K562 (cell line): ENCODE results near the gene RERE. TPM values are rescaled to one million over a fixed set of nuclear protein-coding genes. Genes with fewer than 3 reads are reported as not detected.

Experiments used
- ATAC-seq: fragments of 200-7000 bp; cut with Tn5 transposase; 3 replicates; pipeline ENCODE4 v1.9.1; 2020; ENCODE audit warnings: moderate library complexity
- BruUV-seq: library from RNA; stranded (reverse); fragments of 400-500 nt; replicated peaks from 2 replicates; lab custom pipeline; 2021; lab: Mats Ljungman, UMichigan
- CTCF ChIA-PET: fragments of 300-600 bp; formaldehyde crosslinking; extraction: SDS; loops from one replicate; lab custom pipeline; 2021; ENCODE audit warnings: low intra/inter-chr PET ratio; lab: Yijun Ruan, JAX
- POLR2A ChIA-PET: fragments of 300-600, 350-650 bp; sonication (Branson Sonifier 250); formaldehyde crosslinking; extraction: SDS; loops from one replicate; lab custom pipeline; 2021; ENCODE audit warnings: antibody characterized with exemption, inconsistent platforms; lab: Yijun Ruan, JAX
- DNase-seq, 4 experiments: peaks; one replicate each; pipeline versions ENCODE4 v3.0.0 to v3.0.0-alpha.2; 2011 to 2018; ENCODE audit warnings: low spot score in 3 of 4, mixed read lengths in 3 of 4; ENCODE audit errors: extremely low read depth in 1 of 4
- FAIRE-seq: peaks from 2 replicates; lab custom pipeline; 2011; peaks lifted over from hg19 to GRCh38; lab: Jason Lieb, UNC
- H2AFZ ChIP-seq: 2 replicates; pipeline ENCODE4 v1.6.0; 2011; ENCODE audit warnings: low read depth, low read length, control low read depth, inconsistent platforms
- H3K27ac ChIP-seq: fragments of 200-600 bp; 3 replicates; pipeline ENCODE4 v1.8.0; 2011; ENCODE audit warnings: low read depth, mild to moderate bottlenecking, control low read depth, inconsistent platforms, low read length, moderate library complexity, mixed read lengths; ENCODE audit errors: extremely low read depth
- H3K27me3 ChIP-seq, 2 experiments: fragments of 300-600 bp in 1 of 2; 2 replicates in 1 of 2; 3 replicates in 1 of 2; pipeline versions ENCODE4 v1.6.0 to v1.8.0; 2011; ENCODE audit warnings: inconsistent platforms in 2 of 2, low read length in 2 of 2, mild to moderate bottlenecking in 1 of 2, mixed read lengths in 1 of 2, moderate library complexity in 1 of 2; ENCODE audit not compliant: control insufficient read depth in 2 of 2, insufficient read depth in 2 of 2
- H3K36me3 ChIP-seq: fragments of 300-600 bp; 3 replicates; pipeline ENCODE4 v1.8.0; 2011; ENCODE audit warnings: mild to moderate bottlenecking, low read length, inconsistent platforms; ENCODE audit not compliant: control insufficient read depth, insufficient read depth
- H3K4me1 ChIP-seq, 2 experiments: fragments of 200-600 bp in 1 of 2; replicated peaks in 1 of 2; 2 replicates in 1 of 2; 3 replicates in 1 of 2; pipeline versions ENCODE4 v1.5.1 to v1.8.0; 2011; ENCODE audit warnings: inconsistent platforms in 2 of 2, low read length in 2 of 2, mild to moderate bottlenecking in 1 of 2, mixed read lengths in 1 of 2, moderate library complexity in 1 of 2; ENCODE audit not compliant: control insufficient read depth in 2 of 2, insufficient read depth in 2 of 2
- H3K4me2 ChIP-seq: 2 replicates; pipeline ENCODE4 v1.6.1; 2011; ENCODE audit warnings: low read length, control low read depth, inconsistent platforms, mixed read lengths; ENCODE audit not compliant: insufficient read depth
- H3K4me3 ChIP-seq: fragments of 200-600 bp; sonication (generic), shearing (Covaris generic); 2 replicates; pipeline ENCODE4 v1.5.1; 2016; ENCODE audit warnings: control low read depth, inconsistent platforms
- H3K79me2 ChIP-seq: fragments of 200-600 bp; 3 replicates; pipeline ENCODE4 v1.8.0; 2011; ENCODE audit warnings: low read length, inconsistent platforms; ENCODE audit not compliant: control insufficient read depth, insufficient read depth
- H3K9ac ChIP-seq, 2 experiments: 2 replicates each; pipeline versions ENCODE4 v1.6.0 to v1.6.1; 2011; ENCODE audit warnings: low read depth in 2 of 2, low read length in 2 of 2, control low read depth in 1 of 2, inconsistent platforms in 1 of 2, mild to moderate bottlenecking in 1 of 2, mixed read lengths in 1 of 2; ENCODE audit not compliant: insufficient read depth in 1 of 2
- H3K9me1 ChIP-seq: one replicate; pipeline ENCODE4 v1.6.0; 2011; ENCODE audit warnings: inconsistent platforms, mild to moderate bottlenecking, low read length, moderate library complexity; ENCODE audit not compliant: control insufficient read depth, insufficient read depth
- H3K9me3 ChIP-seq: replicated peaks from 2 replicates; pipeline ENCODE4 v1.5.1; 2011; ENCODE audit warnings: low read depth, low read length, inconsistent platforms; ENCODE audit not compliant: control insufficient read depth, insufficient read depth
- H4K20me1 ChIP-seq: replicated peaks from 2 replicates; pipeline ENCODE4 v1.6.1; 2011; ENCODE audit warnings: low read length, inconsistent platforms, mixed read lengths; ENCODE audit not compliant: control insufficient read depth, insufficient read depth
- CHAMP1 ChIP-seq: fragments of 450-650 bp; IDR thresholded peaks from 2 replicates; pipeline ENCODE4 v1.6.1; 2016; ENCODE audit warnings: mild to moderate bottlenecking
- CREBBP ChIP-seq: IDR thresholded peaks from one replicate; pipeline ENCODE4 v1.6.1; 2012; ENCODE audit warnings: low read depth, mild to moderate bottlenecking, control low read depth, inconsistent platforms, low read length
- ELK3 ChIP-seq: fragments of 450-650 bp; formaldehyde crosslinking; IDR thresholded peaks from 2 replicates; pipeline ENCODE4 v1.4.0; 2020; ENCODE audit warnings: mild to moderate bottlenecking
- HDAC3 ChIP-seq: fragments of 450-650 bp; IDR thresholded peaks from 2 replicates; pipeline ENCODE4 v1.6.1; 2018; ENCODE audit warnings: borderline replicate concordance, mild to moderate bottlenecking, moderate library complexity; ENCODE audit not compliant: partially characterized antibody
- HNRNPH1 ChIP-seq: fragments of 200-400 bp; formaldehyde crosslinking; optimal IDR thresholded peaks from 2 replicates; pipeline ENCODE3; 2017; ENCODE audit warnings: low read depth, mild to moderate bottlenecking, low read length, moderate library complexity
- HNRNPUL1 ChIP-seq: fragments of 200-400 bp; formaldehyde crosslinking; IDR thresholded peaks from 2 replicates; pipeline ENCODE4 v1.6.1; 2017; ENCODE audit warnings: low read length
- MIER1 ChIP-seq: fragments of 450-650 bp; IDR thresholded peaks from 2 replicates; pipeline ENCODE4 v1.6.1; 2016; ENCODE audit warnings: antibody characterized with exemption, mild to moderate bottlenecking, low read depth
- NFE2L1 ChIP-seq: fragments of 450-650 bp; IDR thresholded peaks from 2 replicates; pipeline ENCODE4 v1.6.1; 2016; ENCODE audit warnings: missing genetic modification characterization, low read depth, mild to moderate bottlenecking, missing compliant biosample characterization, moderate library complexity, borderline replicate concordance
- PYGO2 ChIP-seq: fragments of 450-650 bp; IDR thresholded peaks from 2 replicates; pipeline ENCODE4 v1.6.1; 2016; ENCODE audit warnings: mild to moderate bottlenecking, missing genetic modification characterization, moderate library complexity, missing compliant biosample characterization
- SIRT6 ChIP-seq: IDR thresholded peaks from one replicate; pipeline ENCODE4 v1.6.1; 2012; ENCODE audit warnings: low read depth, mild to moderate bottlenecking, control low read depth, inconsistent platforms, low read length, moderate library complexity
- SP1 ChIP-seq: sonication (generic); formaldehyde crosslinking; IDR thresholded peaks from 2 replicates; pipeline ENCODE4 v1.8.1; 2022; ENCODE audit warnings: mild to moderate bottlenecking, missing genetic modification reagents
- TEAD4 ChIP-seq, 2 experiments: sonication (generic) in 1 of 2; formaldehyde crosslinking in 1 of 2; IDR thresholded peaks; 2 replicates each; pipeline versions ENCODE4 v1.6.1 to v1.8.0; 2012 to 2022; ENCODE audit warnings: borderline replicate concordance in 1 of 2, inconsistent platforms in 1 of 2, low read length in 1 of 2, mild to moderate bottlenecking in 1 of 2, missing genetic modification reagents in 1 of 2
- ZFX ChIP-seq: sonication (generic); formaldehyde crosslinking; IDR thresholded peaks from 2 replicates; pipeline ENCODE4 v1.8.0; 2022; ENCODE audit warnings: mild to moderate bottlenecking, missing genetic modification reagents, moderate library complexity
- ZNF197 ChIP-seq: fragments of 200-800 bp; sonication (Bioruptor generic); IDR thresholded peaks from 2 replicates; pipeline ENCODE4 v1.6.1; 2016; ENCODE audit warnings: low read depth, missing genetic modification characterization, missing compliant biosample characterization
- ZNF24 ChIP-seq: fragments of 450-650 bp; IDR thresholded peaks from 2 replicates; pipeline ENCODE4 v1.6.1; 2016
- ZNF780A ChIP-seq: fragments of 250-450 bp; sonication (Bioruptor Pico); IDR thresholded peaks from 2 replicates; pipeline ENCODE4 v1.5.0; 2021; ENCODE audit warnings: mild to moderate bottlenecking
- in situ Hi-C: fragments of 300-500 bp; cut with MboI; formaldehyde crosslinking; loops from 4 replicates; pipeline ENCODE4 v1.15.0; 2018; ENCODE audit warnings: inconsistent platforms, mixed read lengths
- intact Hi-C: fragments of 100-400 bp; cut with micrococcal nuclease; formaldehyde crosslinking; loops from 2 replicates; pipeline ENCODE4 v1.14.2; 2022
- polyA plus RNA-seq, 8 experiments: library from polyadenylated mRNA; depleted of rRNA in 4 of 8; stranded (reverse) in 5 of 8; unstranded in 3 of 8; fragments of >200 nt; fragmentation: Nextera tagmentation in 2 of 8; fragmentation: Illumina TruSeq in 1 of 8; extraction: Ambion mirVana in 2 of 8; extraction: Trizol in 1 of 8; gene quantifications; 2 replicates each; pipeline versions ENCODE4 v1.2.1 to v1.2.3, GENCODE V29; 2011 to 2014; ENCODE audit warnings: inconsistent platforms in 1 of 8, missing spikeins in 1 of 8
- total RNA-seq, 7 experiments: library from RNA; depleted of rRNA in 6 of 7; stranded (reverse); fragments of >200 nt in 6 of 7; fragmentation: Illumina TruSeq in 2 of 7; extraction: Trizol in 2 of 7; gene quantifications; 2 replicates each; pipeline versions ENCODE4 v1.2.1 to v1.2.3, GENCODE V29; 2011 to 2021; ENCODE audit warnings: low replicate concordance in 1 of 7

Gene RERE
- total and polyA plus RNA-seq, 9 of the 15 experiments (the other 6 are each of a cell fraction or from before 2014, with no cell fraction given): 3.0 to 51.5 (median 13.4) TPM

- FAIRE-seq: no peak
- CTCF ChIA-PET: interaction anchor here (0.5 kb wide), 1 partner anchor 627 kb away, joined by 3 read pairs; no protein-coding TSS in a partner anchor
- no peaks in the 10 kb centered on the region for H3K9me3 ChIP-seq
- BruUV-seq: no TSS peak
- in situ Hi-C loops: no loop called here
- no peak overlapping the region for H3K4me2 ChIP-seq
- peaks cover 19% of the 10 kb centered on the region for H3K79me2 ChIP-seq
- H3K4me1 ChIP-seq: peaks cover 16 to 29% of the 10 kb centered on the region in 2 experiments
- H4K20me1 ChIP-seq: peaks cover 16% of the 10 kb centered on the region
- H2AFZ ChIP-seq: no peak overlapping the region
- H3K9me1 ChIP-seq: no peaks in the 10 kb centered on the region
- TF ChIP-seq HNRNPH1 (no peak), MIER1 (no peak), SP1 (CRISPR knock-in tag) (no peak), ZNF24 (no peak), TEAD4 (IDR thresholded peaks at IDR 0.05; ENCODE audit: low read length) (no peak), TEAD4 (CRISPR knock-in tag; IDR thresholded peaks at IDR 0.05; ENCODE audit: borderline replicate concordance) (no peak), ZFX (CRISPR knock-in tag) (no peak), CHAMP1 (no peak), PYGO2 (tag) (no peak), HNRNPUL1 (no peak), HDAC3 (no peak), NFE2L1 (tag) (no peak), CREBBP (no peak), ZNF197 (CRISPR knock-in tag) (no peak), SIRT6 (no peak), ELK3 (CRISPR knock-in tag) (no peak), ZNF780A (CRISPR knock-in tag) (no peak)
- H3K4me3 ChIP-seq: no peak overlapping the region
- H3K27ac ChIP-seq: no peak overlapping the region
- no peaks in the 10 kb centered on the region for H3K27me3 ChIP-seq
- H3K36me3 ChIP-seq: peaks cover 8% of the 10 kb centered on the region; the same call in 2 of the 3 replicates
- intact Hi-C loops: no loop called here
- no peak for DNase-seq
- ATAC-seq: no peak
- no peak overlapping the region for H3K9ac ChIP-seq
- POLR2A ChIA-PET: interaction anchor here (0.6 kb wide), 1 partner anchor 49 kb away, joined by 3 read pairs; no protein-coding TSS in a partner anchor
These were observed 431.2 kb downstream of the RERE start for GRCh38 chr1:8386247-8386646.
